Measurements from ENCODE around the gene NOC2L.

DNA sequence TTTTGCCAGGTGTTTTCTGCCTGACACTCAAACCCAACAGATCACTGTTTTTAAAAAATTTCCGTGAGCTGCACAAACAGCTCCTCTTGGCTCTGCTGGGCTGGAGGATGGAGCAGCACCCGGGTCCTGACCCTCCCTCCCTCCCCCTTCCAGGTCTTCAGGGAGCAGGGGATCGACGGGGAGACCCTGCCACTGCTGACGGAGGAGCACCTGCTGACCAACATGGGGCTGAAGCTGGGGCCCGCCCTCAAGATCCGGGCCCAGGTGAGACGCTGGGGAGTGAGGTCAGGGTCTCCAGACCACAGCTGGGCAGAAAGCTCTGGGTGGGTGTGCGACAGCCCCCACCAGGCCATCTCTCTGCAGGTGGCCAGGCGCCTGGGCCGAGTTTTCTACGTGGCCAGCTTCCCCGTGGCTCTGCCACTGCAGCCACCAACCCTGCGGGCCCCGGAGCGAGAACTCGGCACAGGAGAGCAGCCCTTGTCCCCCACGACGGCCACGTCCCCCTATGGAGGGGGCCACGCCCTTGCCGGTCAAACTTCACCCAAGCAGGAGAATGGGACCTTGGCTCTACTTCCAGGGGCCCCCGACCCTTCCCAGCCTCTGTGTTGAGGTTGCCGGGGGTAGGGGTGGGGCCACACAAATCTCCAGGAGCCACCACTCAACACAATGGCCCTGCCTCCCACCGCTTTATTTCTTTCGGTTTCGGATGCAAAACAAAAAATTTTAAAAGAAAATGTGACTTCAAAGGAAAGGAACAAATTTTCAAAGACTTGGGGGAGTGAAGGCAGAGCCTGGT is 15.3 kb downstream of the NOC2L start:
- TF ChIP-seq, protein P1, sequence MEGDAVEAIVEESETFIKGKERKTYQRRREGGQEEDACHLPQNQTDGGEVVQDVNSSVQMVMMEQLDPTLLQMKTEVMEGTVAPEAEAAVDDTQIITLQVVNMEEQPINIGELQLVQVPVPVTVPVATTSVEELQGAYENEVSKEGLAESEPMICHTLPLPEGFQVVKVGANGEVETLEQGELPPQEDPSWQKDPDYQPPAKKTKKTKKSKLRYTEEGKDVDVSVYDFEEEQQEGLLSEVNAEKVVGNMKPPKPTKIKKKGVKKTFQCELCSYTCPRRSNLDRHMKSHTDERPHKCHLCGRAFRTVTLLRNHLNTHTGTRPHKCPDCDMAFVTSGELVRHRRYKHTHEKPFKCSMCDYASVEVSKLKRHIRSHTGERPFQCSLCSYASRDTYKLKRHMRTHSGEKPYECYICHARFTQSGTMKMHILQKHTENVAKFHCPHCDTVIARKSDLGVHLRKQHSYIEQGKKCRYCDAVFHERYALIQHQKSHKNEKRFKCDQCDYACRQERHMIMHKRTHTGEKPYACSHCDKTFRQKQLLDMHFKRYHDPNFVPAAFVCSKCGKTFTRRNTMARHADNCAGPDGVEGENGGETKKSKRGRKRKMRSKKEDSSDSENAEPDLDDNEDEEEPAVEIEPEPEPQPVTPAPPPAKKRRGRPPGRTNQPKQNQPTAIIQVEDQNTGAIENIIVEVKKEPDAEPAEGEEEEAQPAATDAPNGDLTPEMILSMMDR (conservative IDR thresholded peaks at IDR 0.05; ENCODE audit: low read length), result no peak
- no peak for TF ChIP-seq EZH2phosphoT487 (IDR thresholded peaks at IDR 0.05; ENCODE audit: borderline replicate concordance, low read depth, low read length)

Data from OCI-LY7 (cell line).